Activated gamma-delta T cell (primary cell): ENCODE data around the gene PPP2R1B.
"Not testable (repeated sequence)": the region's sequence is repeated elsewhere in the genome, so short reads cannot be mapped to it uniquely, and the experiment has no call there.

ENCODE experiments used
- DNase-seq: peaks from one replicate; lab custom pipeline; 2025; lab: John Stamatoyannopoulos, UW

PPP2R1B gene

DNA sequence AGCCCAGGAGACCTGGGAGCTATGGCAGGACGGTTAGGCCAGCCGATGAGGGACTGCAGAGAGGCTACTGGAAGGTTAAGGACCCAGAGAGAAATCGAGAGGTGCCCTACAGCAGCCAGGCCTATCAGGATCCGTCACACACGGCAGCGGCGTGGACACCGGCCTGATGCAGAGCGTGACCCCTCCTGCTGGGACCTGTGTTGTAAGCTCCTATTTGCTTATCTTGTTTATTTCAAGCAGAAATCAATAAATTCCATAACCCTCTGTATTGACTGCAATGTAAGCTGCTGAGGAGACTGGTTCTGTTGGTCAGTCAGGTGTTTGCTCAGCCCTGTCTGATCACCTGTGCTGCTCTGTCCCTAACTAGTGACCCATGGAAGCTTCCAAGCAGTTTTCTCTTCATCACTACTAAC is 39.9 kb downstream of the PPP2R1B start:
- DNase-seq: no peak

DNA sequence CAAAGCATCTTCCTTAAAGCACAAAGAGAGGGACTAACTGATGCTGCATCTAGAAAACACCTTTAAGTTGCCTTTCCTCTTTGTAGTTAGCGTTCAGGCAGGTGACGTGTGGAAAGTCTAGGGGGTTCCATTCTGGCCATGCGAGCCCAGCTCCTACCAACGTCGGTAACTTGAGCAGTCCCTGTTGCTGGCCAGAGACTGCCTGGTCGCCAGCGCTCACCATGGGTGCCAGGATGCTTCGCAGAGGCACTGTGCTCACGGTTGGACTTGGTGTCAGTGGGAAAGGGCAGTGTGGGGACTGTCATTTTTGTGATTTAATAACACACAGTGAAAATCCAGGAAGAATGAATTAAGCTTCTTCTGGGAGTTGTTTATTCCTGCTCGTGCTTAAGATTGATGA is 40.6 kb downstream of the PPP2R1B start:
- no peak for DNase-seq

DNA sequence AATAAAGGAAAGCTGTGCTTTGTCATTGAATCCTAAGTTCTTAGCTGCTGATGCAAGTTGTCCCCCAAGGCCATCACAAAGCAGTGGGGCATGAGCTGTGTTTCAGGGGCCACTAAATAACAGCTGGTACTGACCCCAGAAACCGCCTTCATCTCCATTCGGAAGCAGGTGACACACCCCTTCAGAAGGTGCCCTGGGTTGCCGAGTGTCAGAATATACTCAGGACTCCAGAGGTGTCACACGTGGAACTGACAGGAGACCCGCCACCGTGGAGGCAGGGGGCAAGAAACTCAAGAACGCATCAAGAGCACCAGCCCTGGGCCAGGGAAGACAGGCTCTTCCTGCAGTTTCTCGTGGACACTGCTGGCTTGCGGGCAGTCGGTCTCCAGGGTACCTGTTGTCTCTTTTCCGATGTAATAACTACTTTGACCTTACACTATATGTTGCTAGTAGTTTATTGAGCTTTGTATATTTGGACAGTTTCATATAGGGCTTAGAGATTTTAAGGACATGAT is 41.5 kb downstream of the PPP2R1B start:
- DNase-seq: no peak

GRCh38 chr11:111723595-111723994 is 42.6 kb downstream of the PPP2R1B start:
- no peak for DNase-seq

DNA sequence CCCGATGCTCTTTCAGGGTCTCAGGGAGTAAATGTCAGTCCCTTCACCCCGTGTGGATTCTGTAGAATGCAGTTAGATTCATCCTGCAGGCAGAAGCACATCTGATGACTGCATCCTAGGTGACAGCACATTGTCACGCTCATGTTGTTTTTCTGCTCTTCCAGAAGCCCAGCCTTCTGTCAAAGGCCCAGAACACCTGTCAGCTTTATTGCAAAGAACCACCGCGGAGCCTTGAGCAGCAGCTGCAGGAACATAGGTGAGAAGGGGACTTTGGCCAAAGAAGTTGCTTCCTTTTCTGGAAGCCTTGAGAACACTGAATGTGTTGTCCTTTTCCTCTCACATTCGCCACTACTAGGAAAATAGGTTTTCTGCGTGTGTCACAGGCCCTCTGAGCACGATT is 43.7 kb downstream of the PPP2R1B start:
- DNase-seq: no peak

- no peak for DNase-seq
Measured at GRCh38 chr11:111720801-111721494, 45.2 kb downstream of the PPP2R1B start.

DNA sequence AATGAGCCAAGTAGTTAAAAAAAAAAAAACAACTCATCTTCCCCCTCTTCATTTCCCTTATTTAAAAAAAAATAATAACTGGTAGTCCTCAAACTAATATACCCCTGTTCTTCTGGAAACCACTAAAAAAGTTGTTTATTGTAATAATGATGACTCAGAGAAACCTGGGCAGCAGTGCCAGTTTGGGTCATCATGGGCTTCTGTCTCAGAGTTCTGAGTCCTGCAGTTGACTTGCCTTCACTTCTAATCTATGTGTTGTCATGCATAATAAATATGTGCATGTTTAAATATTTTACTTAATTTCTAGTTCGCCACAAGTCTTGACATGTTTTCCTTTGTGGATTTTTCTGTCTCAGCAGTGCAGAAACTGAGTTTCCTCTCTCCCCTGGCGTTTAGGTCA is 46.8 kb downstream of the PPP2R1B start:
- no peak for DNase-seq

DNA sequence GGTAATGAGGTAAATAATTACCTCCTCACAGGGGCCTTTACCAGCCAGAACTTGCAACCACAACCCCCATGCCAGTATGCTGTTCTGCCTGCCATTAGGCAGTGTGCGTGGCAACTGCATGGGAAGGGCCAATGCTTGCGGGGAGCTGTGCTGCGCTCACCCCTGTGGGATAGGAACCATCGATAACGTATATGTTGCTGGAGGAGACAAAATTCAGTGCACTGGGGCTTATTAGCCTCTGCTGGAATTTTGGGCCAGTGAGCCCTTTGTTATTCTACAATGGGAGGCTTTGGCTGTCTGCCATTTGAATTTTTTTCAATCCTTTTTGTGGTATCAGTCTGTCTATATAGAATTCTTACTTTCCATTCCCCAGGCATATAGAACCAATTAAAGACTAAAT is 47.3 kb downstream of the PPP2R1B start:
- DNase-seq: no peak

DNA sequence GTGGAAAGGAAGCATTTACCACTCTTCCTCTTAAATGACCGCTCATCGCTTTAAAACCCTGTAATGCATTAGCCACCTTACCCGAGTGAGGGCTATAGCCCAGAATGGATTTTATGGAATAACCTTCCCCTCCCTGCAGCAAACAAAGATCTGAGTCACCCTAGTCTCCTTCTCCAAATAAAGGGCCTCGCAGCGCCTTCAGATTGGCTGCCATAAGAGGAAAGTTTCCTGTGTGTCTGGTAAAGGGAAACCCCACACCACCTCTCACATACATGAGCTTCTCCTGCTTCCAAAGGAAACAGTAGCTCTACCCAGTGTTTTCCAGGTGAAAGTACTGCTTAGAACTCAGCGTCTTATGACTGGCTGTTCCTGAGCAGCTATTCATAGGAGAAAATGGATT is 47.8 kb downstream of the PPP2R1B start:
- no peak for DNase-seq

DNA sequence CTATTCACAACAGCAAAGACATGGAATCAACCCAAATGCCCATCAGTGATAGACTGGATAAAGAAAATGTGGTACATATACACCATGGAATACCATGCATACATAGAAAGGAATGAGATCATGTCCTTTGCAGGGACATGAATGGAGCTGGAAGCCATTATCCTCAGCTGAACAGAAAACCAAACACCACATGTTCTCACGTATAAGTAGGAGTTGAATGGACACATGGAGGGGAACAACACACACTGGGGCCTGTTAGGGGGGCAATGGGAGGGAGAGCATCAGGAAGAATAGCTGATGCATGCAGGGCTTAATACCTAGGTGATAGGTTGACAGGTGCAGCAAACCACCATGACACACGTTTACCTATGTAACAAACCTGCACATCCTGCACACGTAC is 48.5 kb downstream of the PPP2R1B start:
- not testable (repeated sequence) for DNase-seq

- DNase-seq: no peak
Measured at GRCh38 chr11:111715142-111715816, 50.9 kb downstream of the PPP2R1B start.

DNA sequence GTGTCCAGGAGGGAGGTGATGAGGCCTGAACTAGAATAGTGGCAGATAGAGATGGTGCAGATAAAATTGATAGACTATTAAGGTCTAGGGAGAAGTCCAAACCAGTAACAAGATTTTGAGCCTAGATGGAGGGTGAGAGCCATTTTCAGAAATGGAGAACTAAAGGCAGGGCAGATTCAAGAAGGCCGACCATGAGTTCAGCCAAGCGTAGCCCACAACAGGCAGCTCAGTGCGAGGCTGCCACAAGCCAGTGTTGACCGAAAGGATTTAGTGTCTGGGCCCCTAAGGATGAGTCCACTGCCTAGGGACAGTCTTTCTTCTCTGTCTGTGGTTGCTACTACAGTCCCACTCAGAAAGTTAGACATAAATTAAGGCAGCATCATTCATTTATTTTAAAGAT is 51.7 kb downstream of the PPP2R1B start:
- DNase-seq: no peak

- no peak for DNase-seq
Measured at GRCh38 chr11:111707691-111708067, 58.5 kb downstream of the PPP2R1B start.

GRCh38 chr11:111707039-111707690 is 59.0 kb downstream of the PPP2R1B start:
- no peak for DNase-seq

DNA sequence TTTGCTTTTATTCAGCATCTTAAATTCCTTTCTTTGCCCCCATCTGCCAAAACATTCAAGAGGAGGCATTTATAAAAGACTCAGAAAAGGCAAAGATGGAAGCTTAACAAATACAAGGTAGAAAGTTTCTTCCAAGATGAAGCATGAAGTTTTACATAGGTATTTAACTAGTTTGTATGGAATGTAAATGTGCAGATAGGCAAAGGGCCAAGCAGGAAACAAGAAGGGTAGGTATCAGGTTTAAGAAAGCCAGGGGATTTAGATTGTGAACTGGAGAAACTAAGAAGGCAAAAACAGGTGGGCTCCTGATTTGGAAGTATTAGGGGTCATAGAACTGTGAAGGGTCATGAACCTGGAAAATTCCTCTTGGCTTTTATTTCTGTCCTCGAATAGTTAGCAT is 62.6 kb downstream of the PPP2R1B start:
- DNase-seq: no peak

DNA sequence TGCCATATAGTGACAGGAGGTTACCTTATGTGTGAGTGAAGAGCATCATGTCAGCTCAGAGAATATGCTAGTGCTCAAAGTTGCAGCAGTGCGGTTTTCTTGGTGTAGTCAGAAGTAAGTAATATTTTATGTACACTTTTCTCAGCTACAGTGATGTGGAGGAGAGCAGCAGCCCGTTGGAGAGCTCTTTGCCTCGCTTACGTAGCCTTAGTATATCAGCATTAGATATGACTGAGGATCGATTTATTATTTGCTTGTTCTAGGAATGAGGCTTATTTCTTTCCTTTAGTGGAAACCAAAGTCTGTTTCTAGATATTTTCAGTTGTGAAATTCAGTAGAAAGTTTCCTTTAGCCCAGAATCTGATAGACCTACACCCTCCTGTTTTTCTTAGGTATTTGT is 63.6 kb downstream of the PPP2R1B start:
- DNase-seq: no peak

- no peak for DNase-seq
Measured at GRCh38 chr11:111700162-111700561, 66.0 kb downstream of the PPP2R1B start.

DNA sequence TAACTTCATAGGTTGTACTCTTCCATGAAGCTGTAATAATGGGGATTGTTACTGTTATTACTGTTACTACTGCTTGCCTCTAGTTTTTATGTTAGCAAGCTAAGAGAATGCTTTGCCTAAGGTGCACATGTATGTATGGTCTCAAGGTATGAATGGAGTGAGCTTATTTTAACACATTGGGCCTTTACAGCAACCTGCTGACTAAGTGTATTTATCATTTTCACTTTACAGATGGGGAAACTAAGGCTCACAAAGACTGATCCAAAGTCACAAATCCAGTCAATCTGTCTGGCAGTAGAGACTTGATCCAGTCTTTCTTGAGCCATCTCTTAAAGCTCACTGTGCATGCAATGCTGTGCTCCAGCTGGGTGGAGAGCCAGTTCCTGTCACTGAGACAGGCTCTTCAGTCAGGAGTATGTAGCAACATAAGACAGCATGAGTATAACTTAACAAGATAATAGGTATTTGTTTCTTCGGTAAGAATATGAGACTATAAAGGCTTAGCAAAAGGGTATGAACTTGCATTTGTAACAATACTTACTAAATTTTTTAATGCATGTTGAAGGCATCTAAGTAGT is 66.5 kb downstream of the PPP2R1B start:
- no peak for DNase-seq

DNA sequence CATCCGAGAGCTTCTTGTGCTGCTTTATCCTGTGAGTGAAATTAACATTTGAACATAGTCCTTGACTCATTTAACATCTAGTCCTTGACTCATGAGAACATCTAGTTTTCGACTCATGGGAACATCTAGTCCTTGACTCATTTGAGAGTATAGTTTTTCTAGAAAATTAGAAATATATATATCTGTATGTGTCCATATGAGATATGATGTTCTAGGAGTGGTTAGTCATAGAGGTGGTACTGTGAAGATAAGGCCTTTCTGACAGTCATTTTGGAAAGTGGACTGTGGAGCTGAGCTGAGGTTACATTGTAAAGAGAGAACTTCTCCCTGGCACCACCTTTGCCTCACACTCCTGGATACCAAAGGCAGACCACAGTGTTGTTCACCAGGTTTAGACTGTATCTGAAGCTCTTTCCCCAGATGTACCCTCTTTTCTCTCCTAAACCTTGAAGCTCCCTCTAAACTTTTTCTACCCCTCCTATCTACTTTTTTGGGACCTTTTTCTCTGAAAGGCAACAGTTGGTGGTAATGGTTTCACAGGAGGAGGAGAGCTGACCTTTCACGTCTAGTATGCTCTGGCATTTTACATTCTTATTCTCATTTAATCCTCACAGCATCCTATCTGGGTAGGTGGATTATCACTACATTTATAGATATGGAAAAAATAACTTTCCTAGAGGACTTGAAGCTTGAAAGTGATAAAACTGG is 67.2 kb downstream of the PPP2R1B start:
- DNase-seq: no peak

GRCh38 chr11:111697933-111698371 is 68.2 kb downstream of the PPP2R1B start:
- no peak for DNase-seq

DNA sequence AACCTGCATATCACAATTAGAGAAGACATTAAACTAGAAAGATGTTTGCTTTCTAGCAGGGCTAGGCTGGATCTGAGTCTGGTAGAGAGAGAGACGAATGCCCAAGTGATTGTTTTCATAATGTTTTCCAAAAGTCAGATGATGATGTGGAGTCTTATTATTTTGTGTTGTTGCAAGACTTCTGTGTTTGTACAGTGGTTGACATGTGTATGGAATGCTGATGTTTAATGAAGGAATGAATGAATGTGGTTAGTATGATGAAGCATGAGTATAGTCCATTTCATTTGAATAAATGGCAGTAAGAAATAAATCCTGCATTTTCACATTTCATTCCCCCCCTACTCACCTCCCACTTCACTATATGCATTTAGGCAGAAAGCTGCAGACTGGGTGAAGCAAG is 69.6 kb downstream of the PPP2R1B start:
- DNase-seq: no peak

GRCh38 chr11:111694851-111695250 is 71.3 kb downstream of the PPP2R1B start:
- no peak for DNase-seq
